ENCODE results near the gene PLCL2.

Gene PLCL2

DNA sequence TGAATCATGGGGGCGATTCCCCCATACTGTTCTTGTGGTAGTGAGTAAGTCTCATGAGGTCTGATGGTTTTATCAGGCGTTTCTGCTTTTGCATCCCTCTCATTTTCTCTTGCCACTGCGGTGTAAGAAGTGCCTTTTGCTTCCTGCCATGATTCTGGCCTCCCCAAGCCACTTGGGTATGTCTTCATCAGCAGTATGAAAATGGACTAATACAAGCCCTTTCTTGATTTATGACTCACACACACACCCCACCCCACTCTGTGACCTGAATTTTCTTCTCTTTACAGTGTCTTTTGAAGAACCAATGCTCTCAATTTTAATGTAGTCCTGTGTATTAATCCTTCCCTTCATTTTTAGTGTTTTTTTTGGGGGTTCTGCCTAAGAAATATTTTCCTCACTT, 244.8 kb downstream of the PLCL2 start:
- no peak for DNase-seq

DNA sequence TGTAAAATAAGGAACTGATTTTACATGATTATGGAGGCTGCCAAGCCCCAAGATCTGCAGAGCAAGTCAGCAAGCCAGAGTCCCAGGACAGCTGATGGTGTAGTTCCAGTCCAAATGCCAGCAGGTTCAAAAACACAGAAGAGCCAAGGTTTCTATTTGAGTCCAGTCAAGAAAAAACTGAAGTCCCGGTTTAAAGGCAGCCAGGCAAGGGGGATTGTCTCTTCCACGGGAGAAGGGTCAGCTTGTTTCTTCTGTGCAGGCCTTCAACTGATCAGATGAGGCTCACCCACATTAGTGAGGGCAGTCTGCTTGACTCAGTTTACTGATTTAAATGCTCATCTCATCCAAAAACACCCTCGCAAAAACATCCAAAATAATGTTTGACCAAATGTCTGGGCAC, 246.2 kb downstream of the PLCL2 start:
- no peak for DNase-seq

DNA sequence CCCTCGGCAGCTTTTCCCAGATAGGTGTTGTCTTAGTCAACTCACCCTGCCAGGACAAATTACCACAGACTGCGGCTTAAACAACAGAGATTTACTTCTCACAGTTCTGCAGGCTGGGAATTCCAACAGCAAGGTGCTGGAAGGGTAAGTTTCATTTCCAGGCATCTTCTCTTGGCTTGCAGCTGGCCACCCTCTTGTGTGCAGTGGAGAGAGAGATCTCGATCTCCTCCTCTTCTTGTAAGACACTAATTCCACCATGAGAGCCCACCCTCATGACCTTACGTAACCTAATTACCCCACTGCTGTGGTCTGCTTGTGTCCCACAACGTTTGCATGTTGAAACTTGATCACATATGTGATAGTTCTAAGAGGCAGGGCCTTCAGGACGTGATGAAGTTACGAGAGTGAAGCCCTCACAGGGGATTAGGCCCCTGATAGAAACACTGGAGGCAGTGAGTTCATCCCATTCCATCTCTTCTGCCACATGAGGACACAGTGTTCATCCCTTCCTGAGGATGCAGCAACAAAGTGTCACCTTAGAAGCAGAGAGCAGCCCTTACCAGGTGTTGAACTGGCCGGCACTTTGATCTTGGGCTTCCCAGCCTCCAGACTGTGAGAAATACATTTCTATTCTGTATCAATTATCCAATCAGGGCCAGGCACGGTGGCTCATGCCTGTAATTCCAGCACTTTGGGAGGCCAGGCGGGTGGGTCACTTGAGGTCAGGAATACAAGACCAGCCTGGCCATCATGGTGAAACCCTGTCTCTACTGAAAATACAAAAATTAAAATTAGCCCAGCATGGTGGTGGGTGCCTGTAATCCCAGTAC, 247.7 kb downstream of the PLCL2 start:
- DNase-seq: no peak

DNA sequence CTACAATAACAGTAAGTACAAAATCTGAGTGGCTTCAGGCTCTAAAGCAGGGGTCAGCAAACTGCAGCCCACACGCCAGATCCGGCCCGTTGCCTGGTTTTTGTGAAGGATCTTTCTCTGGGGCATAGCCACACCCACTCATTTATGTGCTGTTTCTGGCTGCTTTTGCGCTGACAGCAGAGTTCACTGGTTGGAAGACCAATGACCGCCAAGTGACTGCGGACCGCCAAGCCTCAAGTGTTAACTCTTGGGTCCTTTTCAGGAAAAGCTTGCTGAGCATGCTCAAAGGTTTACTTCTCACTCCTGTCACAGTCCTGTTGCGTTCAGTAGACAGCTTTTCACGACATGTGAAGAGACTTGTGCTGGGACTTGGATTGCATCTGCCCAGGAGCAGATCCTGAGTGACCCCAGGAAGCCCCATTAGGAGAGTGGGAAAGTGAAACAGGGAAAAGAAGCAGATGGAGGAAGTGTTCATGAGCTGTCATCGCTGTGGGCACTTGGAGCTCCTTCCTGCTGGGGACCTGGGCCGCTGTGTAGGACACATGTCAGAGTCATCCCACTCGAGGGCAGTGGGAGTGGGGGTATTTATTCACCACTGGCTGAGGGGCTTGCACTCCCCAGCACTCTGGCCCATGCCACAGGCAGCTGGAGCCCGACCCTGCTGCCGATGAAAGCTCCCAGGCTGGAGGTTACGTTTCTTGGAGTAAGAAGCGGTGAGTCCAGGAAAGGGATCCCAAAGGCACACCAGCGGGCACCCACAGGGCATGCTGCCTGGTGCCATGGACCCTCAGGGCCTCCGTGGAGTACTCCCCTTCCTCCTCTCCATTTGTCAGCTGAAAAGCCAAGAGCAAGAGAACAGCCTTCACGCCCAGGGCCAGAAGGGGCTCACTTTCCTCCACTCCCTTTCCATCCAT, 249.1 kb downstream of the PLCL2 start:
- DNase-seq: no peak

DNA sequence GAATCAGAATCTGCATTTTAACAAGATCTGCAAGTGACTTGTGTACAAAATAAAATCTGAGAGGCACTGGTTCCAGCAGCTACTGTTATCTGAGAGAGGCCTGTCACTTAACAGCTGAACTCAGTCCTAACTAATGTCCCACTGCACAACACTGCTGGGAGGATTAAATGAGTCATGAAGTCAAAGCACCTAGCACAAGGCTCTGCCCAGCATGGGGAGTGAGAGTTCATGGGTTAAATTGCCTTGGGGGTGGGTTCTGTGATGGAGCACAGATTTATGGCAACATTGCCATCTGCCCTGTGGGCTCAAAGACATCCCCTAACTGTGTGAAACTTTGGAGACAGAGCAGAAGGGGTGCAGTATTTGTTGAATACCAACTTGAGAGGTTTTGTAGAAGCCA, 250.9 kb downstream of the PLCL2 start:
- no peak for DNase-seq

DNA sequence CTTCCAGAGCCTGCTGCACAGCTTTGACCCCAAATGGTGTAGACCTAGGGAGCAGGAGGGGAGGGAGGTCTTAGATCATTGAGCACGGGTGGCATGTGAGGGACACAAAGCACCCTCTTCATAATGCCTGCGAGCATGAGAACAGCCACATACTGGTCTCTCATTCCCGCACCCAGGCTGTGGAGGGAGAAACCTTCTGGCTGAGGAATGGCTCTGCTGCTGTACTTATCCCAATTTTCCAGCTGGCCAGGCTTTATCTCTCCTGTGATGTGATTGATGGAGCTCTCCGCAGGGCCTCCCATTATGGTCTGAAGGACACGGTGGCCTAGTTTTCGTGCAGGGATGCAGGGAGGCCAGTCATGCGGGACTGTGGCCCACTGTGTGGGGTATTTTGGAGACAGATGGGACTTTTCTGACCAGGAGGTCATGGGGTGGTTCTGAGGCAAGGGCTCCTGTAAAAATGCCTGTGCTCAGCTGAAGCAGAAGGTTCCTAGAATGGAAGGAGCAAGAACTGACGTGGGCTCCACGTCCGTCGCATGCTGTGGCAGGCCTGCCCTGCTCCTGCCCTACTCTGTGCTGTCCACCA, 251.5 kb downstream of the PLCL2 start:
- DNase-seq: no peak

DNA sequence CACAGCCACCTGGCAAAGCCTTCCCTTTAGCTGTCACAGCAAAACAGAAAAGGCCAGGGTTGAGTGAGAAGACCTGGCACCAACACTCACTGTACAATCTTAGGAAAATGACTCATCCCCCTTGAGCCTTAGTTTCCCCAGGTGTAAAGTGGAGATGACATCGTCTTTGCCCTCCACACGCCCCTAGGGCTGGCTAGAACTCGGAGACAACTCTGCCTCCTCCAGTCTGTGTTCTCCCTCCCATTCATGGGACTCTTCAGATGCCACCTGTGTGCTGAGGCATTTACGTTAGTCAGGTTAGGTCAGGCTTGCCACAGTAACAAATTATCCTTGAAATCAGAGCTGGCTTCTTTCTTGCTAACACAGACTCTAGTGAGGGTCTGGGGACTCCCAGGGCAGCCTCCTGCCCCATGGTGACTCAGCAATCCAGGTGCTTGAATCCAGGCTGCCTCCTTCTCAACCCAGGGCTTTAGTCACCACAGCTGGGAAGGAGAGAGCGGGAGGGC, 252.6 kb downstream of the PLCL2 start:
- no peak for DNase-seq

DNA sequence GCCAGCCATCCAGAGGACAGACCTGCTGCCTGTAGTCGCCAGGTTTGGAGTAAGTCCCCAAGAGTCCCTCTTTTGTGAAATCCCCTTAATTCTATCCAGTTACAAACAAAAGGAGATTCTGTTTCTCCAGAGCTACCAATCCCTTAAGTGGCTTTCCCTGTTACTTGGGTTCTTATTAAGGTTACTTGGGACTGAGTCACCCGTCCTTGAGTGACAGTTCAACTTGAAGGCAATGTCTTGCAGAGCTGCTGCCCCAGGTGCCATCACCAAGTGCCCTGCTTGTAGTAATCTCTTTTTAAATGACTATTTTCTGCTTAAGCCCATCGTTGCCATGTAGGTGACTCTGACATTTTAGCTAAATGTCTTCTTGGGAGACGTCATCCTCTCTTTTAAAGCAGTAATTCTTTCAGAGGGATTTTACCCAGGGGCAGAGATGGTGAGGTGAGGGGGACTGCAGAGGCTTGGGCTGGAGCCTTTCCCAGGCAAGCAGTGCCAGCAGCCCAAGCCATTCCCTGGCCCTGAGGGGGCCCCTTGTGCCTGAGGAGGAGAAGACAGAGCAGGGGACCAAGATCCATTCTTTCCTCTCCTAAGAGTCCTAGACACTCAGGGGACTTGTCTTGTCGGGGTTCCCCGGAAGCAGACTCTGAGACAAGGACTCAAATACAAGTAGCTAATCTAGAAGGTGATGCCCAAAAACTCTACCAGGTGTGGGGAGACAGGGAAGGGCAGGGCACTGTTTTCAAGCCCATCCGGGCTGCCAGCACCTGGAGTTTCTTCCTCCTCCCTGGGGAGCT, 253.7 kb downstream of the PLCL2 start:
- DNase-seq: no peak
